ENCODE data around the gene PID1.

DNA sequence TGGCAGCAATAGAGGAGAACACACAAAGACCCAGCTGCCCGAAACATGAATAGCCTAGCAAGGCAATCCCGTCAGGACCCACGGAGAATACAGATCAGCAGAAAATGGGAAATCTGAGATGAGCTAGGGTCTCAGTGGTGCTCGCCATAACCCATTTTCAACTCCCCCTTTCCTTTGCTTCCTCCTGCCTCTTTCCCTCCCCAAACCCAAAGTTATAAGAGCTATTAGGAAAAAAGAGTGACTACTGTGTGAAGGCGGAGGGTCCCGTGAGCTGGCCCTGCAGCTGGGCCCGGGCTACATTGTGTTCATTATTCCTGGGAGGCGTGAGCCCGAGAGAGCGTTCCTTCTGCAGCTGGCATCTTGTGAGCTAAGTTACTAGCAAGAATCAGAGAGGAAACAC lies 118.4 kb downstream of the PID1 start:
- TF ChIP-seq POLR2AphosphoS5 (IDR thresholded peaks at IDR 0.05; ENCODE audit: low read depth, low read length) (no peak), POLR2A (IDR thresholded peaks at IDR 0.05; ENCODE audit: low read depth, low read length) (no peak), TAF1 (IDR thresholded peaks at IDR 0.05; ENCODE audit: low read depth, low read length) (no peak), PAX5 (IDR thresholded peaks at IDR 0.05; ENCODE audit: insufficient read depth, low read length, severe bottlenecking) (no peak), POU2F2 (IDR thresholded peaks at IDR 0.05; ENCODE audit: low read depth, low read length) (no peak), SPI1 (IDR thresholded peaks at IDR 0.05; ENCODE audit: low read depth, low read length) (no peak)

Data from GM12891 (cell line).